Neuronal stem cell (in vitro differentiated cells): ENCODE data around the gene SAMD4A.

Experiments
- DNase-seq: peaks from one replicate; pipeline ENCODE4 v3.0.0-alpha.2; 2013; ENCODE audit warnings: low spot score
- H2AFZ ChIP-seq: one replicate; pipeline ENCODE4 v1.6.1; 2013; ENCODE audit warnings: mild to moderate bottlenecking, low read length, inconsistent platforms
- H2AK5ac ChIP-seq: 2 replicates; pipeline ENCODE4 v1.6.1; 2013; ENCODE audit warnings: low read depth, mild to moderate bottlenecking, inconsistent platforms, low read length, moderate library complexity, mixed read lengths
- H2BK120ac ChIP-seq: 2 replicates; pipeline ENCODE4 v1.6.1; 2013; ENCODE audit warnings: low read depth, mild to moderate bottlenecking, inconsistent platforms, low read length, moderate library complexity, mixed read lengths
- H2BK12ac ChIP-seq: one replicate; pipeline ENCODE4 v1.6.1; 2013; ENCODE audit warnings: low read length, inconsistent platforms
- H2BK15ac ChIP-seq: 2 replicates; pipeline ENCODE4 v1.6.1; 2013; ENCODE audit warnings: mild to moderate bottlenecking, low read length, inconsistent platforms, mixed read lengths
- H2BK5ac ChIP-seq: one replicate; pipeline ENCODE4 v1.6.1; 2013; ENCODE audit warnings: inconsistent platforms, mild to moderate bottlenecking, low read length, moderate library complexity
- H3K14ac ChIP-seq: one replicate; pipeline ENCODE4 v1.6.1; 2013; ENCODE audit warnings: low read length, inconsistent platforms
- H3K18ac ChIP-seq: 2 replicates; pipeline ENCODE4 v1.6.1; 2013; ENCODE audit warnings: low read length, inconsistent platforms
- H3K23ac ChIP-seq: 2 replicates; pipeline ENCODE4 v1.6.1; 2013; ENCODE audit warnings: low read depth, mild to moderate bottlenecking, mixed read lengths, low read length, inconsistent platforms; ENCODE audit not compliant: poor library complexity
- H3K27ac ChIP-seq: replicated peaks from 3 replicates; pipeline ENCODE4 v1.5.1; 2013; ENCODE audit warnings: low read length, inconsistent platforms
- H3K27me3 ChIP-seq, 3 experiments: 2 replicates each; pipeline ENCODE4 v1.6.1; 2013; ENCODE audit warnings: low read length in 3 of 3, mild to moderate bottlenecking in 2 of 3, inconsistent platforms in 1 of 3, low read depth in 1 of 3, mixed read lengths in 1 of 3, moderate library complexity in 1 of 3; ENCODE audit not compliant: control insufficient read depth in 3 of 3, insufficient read depth in 3 of 3
- H3K36me3 ChIP-seq, 2 donors: replicated peaks in 1 of 2; 2 replicates each; pipeline ENCODE4 v1.6.1; 2013; ENCODE audit warnings: low read length in 2 of 2; ENCODE audit not compliant: control insufficient read depth in 2 of 2, insufficient read depth in 2 of 2
- H3K4ac ChIP-seq: 2 replicates; pipeline ENCODE4 v1.6.1; 2013; ENCODE audit warnings: inconsistent platforms, mild to moderate bottlenecking, low read length, moderate library complexity
- H3K4me1 ChIP-seq, 2 donors: 1 replicate in 1 of 2; 2 replicates in 1 of 2; pipeline ENCODE4 v1.6.1; 2013; ENCODE audit warnings: low read length in 2 of 2, low read depth in 1 of 2; ENCODE audit not compliant: control insufficient read depth in 2 of 2, insufficient read depth in 1 of 2
- H3K4me2 ChIP-seq: one replicate; pipeline ENCODE4 v1.6.1; 2013; ENCODE audit warnings: mild to moderate bottlenecking, low read length, inconsistent platforms; ENCODE audit not compliant: insufficient read depth, poor library complexity, severe bottlenecking
- H3K4me3 ChIP-seq, 2 donors: 2 replicates each; pipeline ENCODE4 v1.5.1; 2013; ENCODE audit warnings: low read length in 2 of 2, mild to moderate bottlenecking in 2 of 2, inconsistent platforms in 1 of 2, moderate library complexity in 1 of 2
- H3K79me1 ChIP-seq: one replicate; pipeline ENCODE4 v1.6.1; 2013; ENCODE audit warnings: low read depth, mild to moderate bottlenecking, inconsistent platforms, low read length, moderate library complexity
- H3K9ac ChIP-seq: one replicate; pipeline ENCODE4 v1.6.1; 2013; ENCODE audit warnings: mild to moderate bottlenecking, low read depth, low read length, inconsistent platforms; ENCODE audit not compliant: poor library complexity
- H3K9me3 ChIP-seq, 2 donors: replicated peaks in 1 of 2; 2 replicates each; pipeline versions ENCODE3 to v1.6.1; 2013; ENCODE audit warnings: low read length in 2 of 2, mild to moderate bottlenecking in 2 of 2, inconsistent platforms in 1 of 2, low read depth in 1 of 2, mixed read lengths in 1 of 2, moderate library complexity in 1 of 2; ENCODE audit not compliant: control insufficient read depth in 2 of 2, insufficient read depth in 1 of 2
- H4K8ac ChIP-seq: one replicate; pipeline ENCODE4 v1.6.1; 2013; ENCODE audit warnings: low read depth, mild to moderate bottlenecking, inconsistent platforms, low read length, moderate library complexity
- H4K91ac ChIP-seq: one replicate; pipeline ENCODE4 v1.6.1; 2013; ENCODE audit warnings: low read length, low read depth, mild to moderate bottlenecking, inconsistent platforms; ENCODE audit not compliant: poor library complexity
- WGBS, 2 donors: extraction: QIAGEN DNeasy Blood & Tissue Kit; methylation state at CpG; one replicate each; pipeline ENCODE4 v1.1.7; 2013; ENCODE audit warnings: missing lambda C conversion rate in 2 of 2, mixed read lengths in 1 of 2; ENCODE audit not compliant: insufficient read length in 2 of 2, insufficient replicate concordance in 1 of 2; ENCODE audit errors: extremely low coverage in 2 of 2; 5-methylcytosine and 5-hydroxymethylcytosine counted together

Gene SAMD4A

DNA sequence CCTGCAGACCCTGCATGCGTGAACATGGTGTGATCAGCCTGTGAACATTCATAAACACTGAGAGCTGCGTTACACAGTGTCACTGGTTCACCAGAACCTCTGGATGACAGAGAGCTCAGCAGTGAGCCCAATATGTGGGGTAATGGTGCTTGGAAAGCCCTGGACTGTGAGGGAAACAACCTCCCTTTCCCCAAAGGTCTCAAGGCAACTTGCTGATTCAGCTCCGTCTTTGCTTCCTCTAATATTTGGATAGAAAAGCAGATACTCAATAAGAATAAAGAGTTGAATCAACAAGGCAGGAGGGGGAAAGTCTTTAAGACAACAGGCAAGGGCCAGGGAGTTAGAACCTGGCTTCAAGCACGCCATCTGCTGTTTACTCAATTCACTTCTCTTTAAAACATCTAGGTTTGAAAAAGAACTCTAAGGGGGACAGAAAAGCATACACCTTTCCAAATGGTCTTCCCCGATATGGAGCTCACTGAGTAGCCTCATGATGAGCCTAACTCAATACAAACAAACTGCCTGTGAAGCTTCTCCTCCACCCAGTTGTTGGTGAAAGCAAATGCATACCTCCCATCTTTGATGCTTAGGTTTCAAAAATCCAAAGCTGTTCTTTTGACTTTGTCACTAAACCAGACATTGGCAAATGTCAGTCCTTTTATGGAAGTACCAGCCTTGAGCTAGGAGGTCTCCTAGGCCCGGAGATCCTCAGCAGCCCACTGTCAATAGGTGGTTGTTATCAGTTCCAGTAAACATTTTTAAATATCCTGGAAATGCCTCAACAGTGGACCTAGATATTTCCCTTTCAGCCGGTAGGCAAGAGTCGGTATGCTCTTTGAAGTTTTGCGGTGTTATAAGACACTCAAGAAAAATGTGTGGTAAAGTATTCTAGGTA lies 76.1 kb downstream of the SAMD4A start:
- Histone ChIP-seq H2AK5ac (no peak overlapping the region), H2BK12ac (no peak overlapping the region), H4K91ac (no peak overlapping the region), H3K27me3 (no peaks in the 10 kb centered on the region), H3K9me3 (no peaks in the 10 kb centered on the region), H2AFZ (no peak overlapping the region), H3K36me3 (no peaks in the 10 kb centered on the region), H4K8ac (no peak overlapping the region), H3K23ac (no peak overlapping the region), H3K27ac (peak overlapping the region; percentile 79), H2BK120ac (no peak overlapping the region), H3K9ac (no peak overlapping the region), H3K4me3 (no peak overlapping the region), H2BK5ac (no peak overlapping the region), H3K14ac (no peak overlapping the region), H3K79me1 (no peaks in the 10 kb centered on the region), H2BK15ac (no peak overlapping the region), H3K18ac (peak overlapping the region; percentile 20), H3K4ac (no peak overlapping the region), H3K4me2 (no peak overlapping the region), H3K4me1 (peaks cover 14 to 29% of the 10 kb centered on the region in 2 donors)
- DNase-seq = no peak
- no CpG with 5 or more reads among the region's 9 CpGs for WGBS, 2 donors

DNA sequence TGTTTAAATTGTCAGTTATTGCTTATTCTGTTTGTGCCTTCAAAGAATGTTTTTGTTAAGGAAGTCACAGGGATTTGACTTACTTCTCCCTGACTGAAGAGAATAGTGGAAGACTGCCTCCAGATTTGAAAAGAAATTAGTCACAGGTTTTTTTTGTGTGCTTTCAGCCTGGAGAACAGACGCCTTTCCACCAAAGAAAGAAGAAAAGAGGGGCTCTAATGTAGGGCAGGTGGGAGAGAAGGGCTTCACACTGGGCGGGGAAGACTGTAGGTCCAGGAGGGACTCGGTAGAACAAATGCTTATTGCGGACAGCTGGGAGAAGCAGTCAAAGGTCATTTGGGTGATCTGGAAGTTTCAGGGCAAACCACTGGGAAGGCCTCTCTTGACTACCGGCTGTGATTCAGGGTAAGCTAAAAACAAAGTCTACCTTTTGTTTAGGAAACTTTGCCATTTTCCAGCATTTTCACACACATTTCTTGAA lies 76.8 kb downstream of the SAMD4A start:
- Histone ChIP-seq H2AFZ (no peak overlapping the region), H3K4me1 (peaks cover 11 to 32% of the 10 kb centered on the region in 2 donors), H3K14ac (no peak overlapping the region), H3K4ac (no peak overlapping the region), H2BK120ac (no peak overlapping the region), H3K18ac (no peak overlapping the region), H3K23ac (no peak overlapping the region), H3K27me3 (no peaks in the 10 kb centered on the region), H2BK12ac (no peak overlapping the region), H4K8ac (no peak overlapping the region), H4K91ac (no peak overlapping the region), H3K36me3 (no peaks in the 10 kb centered on the region), H2BK5ac (no peak overlapping the region), H3K9ac (no peak overlapping the region), H3K79me1 (no peaks in the 10 kb centered on the region), H3K27ac (peak overlapping the region; percentile 79), H3K4me3 (no peak overlapping the region), H3K4me2 (no peak overlapping the region), H2BK15ac (no peak overlapping the region), H3K9me3 (no peaks in the 10 kb centered on the region), H2AK5ac (no peak overlapping the region)
- WGBS, 2 donors = no CpG with 5 or more reads among the region's 5 CpGs
- no peak for DNase-seq

DNA sequence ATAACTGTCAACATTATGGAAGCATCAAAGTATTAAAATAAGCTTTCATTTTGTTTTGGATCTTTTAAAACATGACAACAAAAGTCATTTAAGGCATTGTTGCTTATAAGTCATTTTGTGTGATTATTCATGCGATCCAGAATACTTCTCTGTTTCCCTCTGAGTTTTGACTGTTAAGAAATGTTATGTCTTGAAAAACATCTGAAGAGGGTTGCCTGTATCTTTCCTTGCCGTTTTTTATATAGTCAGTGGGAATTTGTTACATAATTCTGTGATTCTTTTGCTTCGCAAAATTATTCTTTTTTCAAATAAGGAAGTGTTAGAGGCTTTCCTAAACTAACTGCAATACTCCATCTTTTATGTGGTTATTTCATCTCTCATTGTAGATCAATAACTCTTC lies 78.7 kb downstream of the SAMD4A start:
- H3K23ac ChIP-seq = no peak overlapping the region
- no peak overlapping the region for H2BK15ac ChIP-seq
- no peak overlapping the region for H2AK5ac ChIP-seq
- H2AFZ ChIP-seq = no peak overlapping the region
- H3K4me3 ChIP-seq = no peak overlapping the region
- no peak overlapping the region for H4K91ac ChIP-seq
- no peak overlapping the region for H3K14ac ChIP-seq
- H3K9me3 ChIP-seq = no peaks in the 10 kb centered on the region
- peaks cover 17 to 26% of the 10 kb centered on the region in 2 donors for H3K4me1 ChIP-seq
- no peak overlapping the region for H3K4me2 ChIP-seq
- H3K36me3 ChIP-seq = no peaks in the 10 kb centered on the region
- H2BK5ac ChIP-seq = no peak overlapping the region
- no CpG with 5 or more reads among the region's 3 CpGs for WGBS, 2 donors
- H2BK12ac ChIP-seq = no peak overlapping the region
- H2BK120ac ChIP-seq = no peak overlapping the region
- no peaks in the 10 kb centered on the region for H3K79me1 ChIP-seq
- H4K8ac ChIP-seq = no peak overlapping the region
- no peak overlapping the region for H3K4ac ChIP-seq
- H3K18ac ChIP-seq = no peak overlapping the region
- no peak for DNase-seq
- H3K9ac ChIP-seq = no peak overlapping the region
- H3K27ac ChIP-seq = no peak overlapping the region
- no peaks in the 10 kb centered on the region for H3K27me3 ChIP-seq

DNA sequence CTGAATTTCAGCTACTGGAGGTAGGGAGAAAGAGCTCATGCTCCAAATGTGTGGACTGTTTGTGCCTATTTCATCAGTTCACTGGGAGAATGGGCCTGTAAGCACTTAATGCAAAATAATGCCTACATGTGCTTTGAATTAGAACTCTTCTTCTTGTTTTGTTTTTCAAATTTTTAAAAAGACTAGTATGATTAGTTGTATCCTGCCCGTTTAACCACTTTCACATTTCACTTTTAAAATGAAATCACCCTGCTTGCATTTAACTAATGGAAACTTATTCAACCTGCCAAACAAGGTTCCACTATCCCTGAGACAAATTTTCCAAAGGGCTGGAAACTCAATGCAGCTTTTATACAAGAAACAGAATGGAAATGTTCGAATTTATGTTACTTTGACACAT lies 79.7 kb downstream of the SAMD4A start:
- H3K9ac ChIP-seq = no peak overlapping the region
- H3K27ac ChIP-seq = no peak overlapping the region
- H2AFZ ChIP-seq = no peak overlapping the region
- no peak overlapping the region for H3K4me2 ChIP-seq
- H3K9me3 ChIP-seq = no peaks in the 10 kb centered on the region
- no peak overlapping the region for H4K8ac ChIP-seq
- H3K4ac ChIP-seq = no peak overlapping the region
- no peaks in the 10 kb centered on the region for H3K36me3 ChIP-seq
- H3K18ac ChIP-seq = no peak overlapping the region
- H4K91ac ChIP-seq = no peak overlapping the region
- no peak overlapping the region for H2BK15ac ChIP-seq
- no peak for DNase-seq
- no peak overlapping the region for H2BK120ac ChIP-seq
- no peak overlapping the region for H3K4me3 ChIP-seq
- H2BK12ac ChIP-seq = no peak overlapping the region
- H2AK5ac ChIP-seq = no peak overlapping the region
- H3K23ac ChIP-seq = no peak overlapping the region
- no peak overlapping the region for H3K14ac ChIP-seq
- H3K4me1 ChIP-seq = peaks cover 24 to 29% of the 10 kb centered on the region in 2 donors
- WGBS, 2 donors = no CpG with 5 or more reads among the region's 2 CpGs
- no peaks in the 10 kb centered on the region for H3K27me3 ChIP-seq
- H2BK5ac ChIP-seq = no peak overlapping the region
- no peaks in the 10 kb centered on the region for H3K79me1 ChIP-seq
